ENCODE results near the gene SUGCT. TPM values are rescaled to one million over a fixed set of nuclear protein-coding genes. Genes with fewer than 3 reads are reported as not detected.
A peak's percentile ranks its signal among the peaks of the same experiment; 100 is the strongest.

The SUGCT gene
- total RNA-seq, 1 donor from 2014 or later = 11.9 TPM

DNA sequence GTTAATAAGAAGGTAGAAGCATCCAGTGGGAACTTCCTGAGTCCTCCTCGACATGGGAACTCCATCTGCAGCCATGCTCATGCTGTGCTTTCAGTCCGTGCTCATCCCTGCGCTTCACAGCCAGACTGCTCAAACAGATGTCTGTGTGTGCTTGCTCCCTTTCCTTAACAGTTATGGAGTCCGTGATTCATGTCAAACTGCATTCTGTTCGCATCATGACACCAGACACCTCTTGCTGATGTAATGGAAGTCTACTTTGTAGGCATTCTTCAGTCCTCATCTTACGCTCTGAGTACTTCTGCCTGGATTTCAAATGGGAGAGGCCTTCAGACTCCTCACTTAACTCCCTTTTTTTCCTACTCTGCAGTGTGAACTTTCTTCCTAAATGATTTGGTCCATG lies 304.9 kb downstream of the SUGCT start:
- no peak for DNase-seq (ENCODE audit: extremely low spot score, unreplicated experiment)
- Mint-ChIP-seq H3K36me3 (ENCODE audit: unreplicated experiment) (peaks cover 18% of the 10 kb centered on the region), H3K27me3 (ENCODE audit: unreplicated experiment) (no peaks in the 10 kb centered on the region), H3K4me1 (ENCODE audit: unreplicated experiment) (peaks cover 38% of the 10 kb centered on the region), H3K4me3 (ENCODE audit: unreplicated experiment) (no peak overlapping the region), H3K27ac (ENCODE audit: unreplicated experiment) (peak overlapping the region; percentile 85), H3K9me3 (ENCODE audit: unreplicated experiment) (peaks cover 23% of the 10 kb centered on the region)
- TF ChIP-seq, protein P1, sequence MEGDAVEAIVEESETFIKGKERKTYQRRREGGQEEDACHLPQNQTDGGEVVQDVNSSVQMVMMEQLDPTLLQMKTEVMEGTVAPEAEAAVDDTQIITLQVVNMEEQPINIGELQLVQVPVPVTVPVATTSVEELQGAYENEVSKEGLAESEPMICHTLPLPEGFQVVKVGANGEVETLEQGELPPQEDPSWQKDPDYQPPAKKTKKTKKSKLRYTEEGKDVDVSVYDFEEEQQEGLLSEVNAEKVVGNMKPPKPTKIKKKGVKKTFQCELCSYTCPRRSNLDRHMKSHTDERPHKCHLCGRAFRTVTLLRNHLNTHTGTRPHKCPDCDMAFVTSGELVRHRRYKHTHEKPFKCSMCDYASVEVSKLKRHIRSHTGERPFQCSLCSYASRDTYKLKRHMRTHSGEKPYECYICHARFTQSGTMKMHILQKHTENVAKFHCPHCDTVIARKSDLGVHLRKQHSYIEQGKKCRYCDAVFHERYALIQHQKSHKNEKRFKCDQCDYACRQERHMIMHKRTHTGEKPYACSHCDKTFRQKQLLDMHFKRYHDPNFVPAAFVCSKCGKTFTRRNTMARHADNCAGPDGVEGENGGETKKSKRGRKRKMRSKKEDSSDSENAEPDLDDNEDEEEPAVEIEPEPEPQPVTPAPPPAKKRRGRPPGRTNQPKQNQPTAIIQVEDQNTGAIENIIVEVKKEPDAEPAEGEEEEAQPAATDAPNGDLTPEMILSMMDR (IDR thresholded peaks at IDR 0.05) = no peak

DNA sequence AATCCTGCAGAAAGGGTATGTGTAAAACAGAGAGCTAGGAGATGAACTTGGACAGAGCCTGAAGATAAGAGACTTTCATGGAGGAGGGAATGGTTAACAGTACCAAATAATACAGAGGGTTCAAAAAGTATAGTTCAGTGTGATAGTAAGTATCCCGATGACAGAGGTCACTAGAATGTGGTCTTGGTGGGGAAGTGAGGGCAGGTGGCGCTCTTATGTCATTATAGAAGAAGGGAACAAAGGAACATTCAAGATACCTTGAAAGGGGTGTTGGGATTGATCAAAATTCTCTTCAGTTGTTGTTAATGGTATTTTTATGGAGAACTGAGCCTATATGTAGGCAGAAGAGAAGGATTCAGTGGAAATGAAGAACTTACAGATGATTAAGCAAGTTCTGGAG lies 312.5 kb downstream of the SUGCT start:
- no peak for DNase-seq (ENCODE audit: extremely low spot score, unreplicated experiment)
- H3K36me3 Mint-ChIP-seq (ENCODE audit: unreplicated experiment) = peaks cover 6% of the 10 kb centered on the region
- H3K4me1 Mint-ChIP-seq (ENCODE audit: unreplicated experiment) = no peaks in the 10 kb centered on the region
- no peak overlapping the region for H3K27ac Mint-ChIP-seq (ENCODE audit: unreplicated experiment)
- no peaks in the 10 kb centered on the region for H3K27me3 Mint-ChIP-seq (ENCODE audit: unreplicated experiment)
- H3K4me3 Mint-ChIP-seq (ENCODE audit: unreplicated experiment) = no peak overlapping the region
- H3K9me3 Mint-ChIP-seq (ENCODE audit: unreplicated experiment) = peaks cover 6% of the 10 kb centered on the region
- TF ChIP-seq, protein P1 (IDR thresholded peaks at IDR 0.05) = no peak

DNA sequence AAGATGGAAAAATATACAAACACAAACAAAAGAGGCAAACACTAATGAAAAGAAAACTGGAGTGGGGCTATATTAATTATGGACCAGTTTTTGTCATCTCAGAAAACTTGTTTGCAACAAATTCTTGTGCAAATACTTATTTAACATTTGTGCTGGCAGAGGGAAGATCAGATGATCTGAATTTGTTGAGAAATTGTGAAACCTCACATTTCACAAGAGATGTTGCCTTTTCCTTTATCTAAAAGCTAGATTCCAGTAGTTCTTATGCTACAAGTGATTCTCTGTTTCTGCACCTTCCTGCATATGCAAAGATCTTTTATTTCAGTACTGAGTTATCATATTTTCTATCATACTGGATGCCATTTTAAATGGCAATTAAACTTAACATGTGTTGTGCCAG lies 320.7 kb downstream of the SUGCT start:
- Mint-ChIP-seq H3K4me1 (ENCODE audit: unreplicated experiment) (peaks cover 17% of the 10 kb centered on the region), H3K9me3 (ENCODE audit: unreplicated experiment) (peaks cover 2% of the 10 kb centered on the region), H3K27me3 (ENCODE audit: unreplicated experiment) (no peaks in the 10 kb centered on the region), H3K27ac (ENCODE audit: unreplicated experiment) (no peak overlapping the region), H3K4me3 (ENCODE audit: unreplicated experiment) (no peak overlapping the region), H3K36me3 (ENCODE audit: unreplicated experiment) (peaks cover 2% of the 10 kb centered on the region)
- TF ChIP-seq, protein P1 (IDR thresholded peaks at IDR 0.05) = no peak
- no peak for DNase-seq (ENCODE audit: extremely low spot score, unreplicated experiment)

DNA sequence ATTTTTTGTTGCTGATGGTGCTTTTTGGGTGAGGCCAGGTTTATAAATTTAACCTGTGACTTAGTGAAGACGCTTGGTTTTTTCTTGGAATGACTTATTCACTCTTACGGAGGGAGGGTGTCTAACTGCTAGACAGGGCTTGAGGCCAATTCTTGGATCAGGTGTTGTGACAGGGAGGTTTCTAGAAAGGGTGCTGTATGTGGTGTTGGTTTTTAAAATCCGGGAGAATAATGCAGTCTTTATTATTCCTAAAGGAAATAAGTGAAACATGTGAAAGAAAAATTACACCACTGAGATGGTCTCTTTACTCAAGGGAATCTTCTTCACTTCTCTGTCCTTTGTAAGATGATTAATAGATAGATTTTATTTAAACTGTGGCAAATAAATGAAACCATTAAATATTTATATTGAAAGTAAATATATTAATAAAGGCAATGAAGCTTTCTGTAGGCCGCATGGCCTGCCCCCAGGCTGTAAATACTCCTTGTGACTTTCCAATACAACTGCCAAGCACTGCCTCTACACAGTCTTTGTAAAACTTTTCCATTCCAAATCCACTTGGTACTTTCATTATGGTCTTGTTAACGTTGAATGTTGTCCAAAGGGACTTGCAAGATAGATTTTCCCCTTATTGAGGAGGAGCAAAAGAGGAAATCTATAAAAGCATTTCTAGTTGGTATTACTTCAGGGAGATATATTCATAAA lies 323.1 kb downstream of the SUGCT start:
- no peak overlapping the region for H3K27ac Mint-ChIP-seq (ENCODE audit: unreplicated experiment)
- no peak for DNase-seq (ENCODE audit: extremely low spot score, unreplicated experiment)
- no peaks in the 10 kb centered on the region for H3K27me3 Mint-ChIP-seq (ENCODE audit: unreplicated experiment)
- TF ChIP-seq, protein P1 (IDR thresholded peaks at IDR 0.05) = no peak
- peaks cover 5% of the 10 kb centered on the region for H3K36me3 Mint-ChIP-seq (ENCODE audit: unreplicated experiment)
- H3K4me3 Mint-ChIP-seq (ENCODE audit: unreplicated experiment) = no peak overlapping the region
- H3K9me3 Mint-ChIP-seq (ENCODE audit: unreplicated experiment) = peaks cover 6% of the 10 kb centered on the region
- H3K4me1 Mint-ChIP-seq (ENCODE audit: unreplicated experiment) = peaks cover 29% of the 10 kb centered on the region

DNA sequence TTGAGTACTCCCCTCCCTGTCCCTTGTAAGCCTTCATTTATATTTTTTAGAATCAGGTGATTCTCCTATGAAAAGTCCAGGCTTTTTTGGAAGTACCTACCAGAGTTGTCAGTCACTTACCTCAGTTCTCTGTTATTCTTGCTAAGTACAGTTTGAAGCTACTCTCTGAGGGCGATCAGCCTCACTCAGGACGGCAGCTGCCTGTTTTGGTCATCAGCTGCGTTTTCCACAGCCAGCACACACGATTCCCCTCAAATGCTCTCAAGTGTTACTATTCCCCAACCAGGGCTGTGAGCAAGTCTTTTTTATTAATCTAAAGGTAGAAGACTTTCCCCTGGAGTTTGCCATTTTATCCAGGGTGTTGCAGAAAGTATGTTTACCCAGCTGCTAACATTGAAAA lies 328.6 kb downstream of the SUGCT start:
- Mint-ChIP-seq H3K27ac (ENCODE audit: unreplicated experiment) (peak overlapping the region; percentile 93), H3K36me3 (ENCODE audit: unreplicated experiment) (peaks cover 5% of the 10 kb centered on the region), H3K4me1 (ENCODE audit: unreplicated experiment) (peaks cover 47% of the 10 kb centered on the region), H3K4me3 (ENCODE audit: unreplicated experiment) (peak overlapping the region; percentile 40), H3K27me3 (ENCODE audit: unreplicated experiment) (no peaks in the 10 kb centered on the region), H3K9me3 (ENCODE audit: unreplicated experiment) (peaks cover 6% of the 10 kb centered on the region)
- no peak for DNase-seq (ENCODE audit: extremely low spot score, unreplicated experiment)
- TF ChIP-seq, protein P1 (IDR thresholded peaks at IDR 0.05) = no peak

Data from osteocyte (in vitro differentiated cells).